HG03097 (cell line): ENCODE measurements around the gene BRINP1.

Experiments used
- ATAC-seq: cut with Tn5 transposase; IDR thresholded peaks from one replicate; pipeline ENCODE4 v1.9.1; 2021; ENCODE audit not compliant: unreplicated experiment, low FRiP score

The BRINP1 gene

DNA sequence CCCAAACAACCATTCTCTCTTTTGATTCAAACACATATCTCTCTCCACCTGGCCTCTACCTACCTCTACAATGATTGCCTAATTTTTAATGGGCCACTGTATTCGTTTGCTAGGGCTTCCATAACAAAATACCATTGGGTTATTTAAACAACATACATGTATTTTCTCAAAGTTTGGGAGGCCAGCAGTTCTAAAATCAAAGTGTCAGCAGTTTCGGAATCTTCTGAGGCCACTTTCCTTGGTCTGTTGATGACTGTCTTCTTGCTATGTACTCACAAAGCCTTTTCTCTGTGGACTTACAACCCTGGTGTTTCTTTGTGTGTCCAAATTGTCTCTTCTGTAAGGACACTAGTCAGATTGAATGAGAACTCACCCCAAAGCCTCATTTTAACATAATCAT lies 214.7 kb downstream of the BRINP1 start:
- no peak for ATAC-seq

DNA sequence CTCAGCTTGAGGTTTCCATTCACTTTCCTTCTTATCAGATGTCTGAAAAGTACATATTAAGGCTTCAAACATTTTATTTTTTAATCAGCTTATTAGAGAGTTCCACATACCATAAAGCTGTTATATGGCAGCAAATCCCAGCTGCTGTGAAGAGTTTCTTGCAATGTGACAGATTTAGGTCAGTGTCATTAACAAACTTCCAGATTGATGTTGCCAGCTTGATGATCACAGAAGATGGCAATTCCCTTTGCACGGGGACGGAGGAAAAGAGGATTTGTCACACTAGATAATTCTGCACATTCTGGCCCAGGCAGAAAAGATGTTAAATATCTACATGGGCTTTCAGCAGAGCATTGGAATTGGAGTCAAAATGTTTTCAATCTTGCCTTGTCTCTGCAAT lies 215.8 kb downstream of the BRINP1 start:
- no peak for ATAC-seq

DNA sequence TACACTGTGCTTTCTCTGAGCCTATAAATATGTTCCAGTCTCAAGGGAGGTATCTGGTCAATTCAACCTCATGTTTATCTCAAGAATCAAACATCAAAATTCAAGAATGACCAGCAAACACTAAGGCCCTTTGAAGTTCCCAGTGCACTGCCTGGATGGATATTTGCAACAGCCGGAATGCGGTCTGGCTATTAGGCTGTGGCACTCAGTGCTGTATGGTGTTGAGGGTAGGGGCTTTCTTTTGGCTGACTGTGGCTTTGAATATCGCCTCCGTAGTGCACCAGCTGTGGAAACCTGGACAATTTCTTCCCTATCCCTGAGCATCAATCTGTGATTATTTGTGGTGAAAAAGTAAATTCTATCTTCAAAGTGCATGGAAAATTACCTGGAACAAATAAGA lies 220.4 kb downstream of the BRINP1 start:
- no peak for ATAC-seq

DNA sequence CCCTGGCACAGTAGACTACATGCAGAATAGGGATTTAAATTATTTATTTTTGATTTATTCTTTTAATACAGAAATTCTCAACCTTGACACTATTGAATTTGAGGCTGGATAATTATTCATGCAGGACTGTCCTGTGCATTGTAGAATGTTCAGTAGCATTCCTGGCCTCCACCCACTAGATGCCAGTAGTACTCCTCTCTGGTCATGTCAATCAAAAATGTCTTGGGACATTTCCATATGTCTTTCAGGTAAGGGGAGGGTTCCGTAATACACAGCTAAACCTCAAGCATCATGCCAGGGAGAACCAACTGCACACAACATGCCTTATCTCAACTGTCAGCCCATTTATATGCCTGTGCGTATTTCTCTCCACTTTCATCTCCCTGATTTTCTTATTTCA lies 231.8 kb downstream of the BRINP1 start:
- no peak for ATAC-seq

DNA sequence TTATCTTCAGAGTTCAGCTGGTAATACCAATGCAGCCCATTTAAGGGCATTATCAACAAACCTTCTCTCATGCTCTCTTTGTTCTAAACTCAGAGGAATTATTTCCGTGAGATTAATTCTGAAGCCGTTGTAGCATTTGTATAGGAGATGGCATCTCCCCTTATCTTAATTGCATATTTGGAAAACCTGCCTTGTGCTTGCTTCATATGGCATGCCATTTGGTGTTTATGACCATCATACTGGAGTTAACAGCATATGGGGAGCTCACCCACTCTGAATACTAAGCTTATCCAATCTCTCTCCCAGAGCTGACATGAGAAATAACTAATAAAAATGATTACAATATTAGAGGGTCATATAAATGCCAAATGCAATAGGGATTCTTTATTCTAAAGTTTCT lies 243.2 kb downstream of the BRINP1 start:
- no peak for ATAC-seq

DNA sequence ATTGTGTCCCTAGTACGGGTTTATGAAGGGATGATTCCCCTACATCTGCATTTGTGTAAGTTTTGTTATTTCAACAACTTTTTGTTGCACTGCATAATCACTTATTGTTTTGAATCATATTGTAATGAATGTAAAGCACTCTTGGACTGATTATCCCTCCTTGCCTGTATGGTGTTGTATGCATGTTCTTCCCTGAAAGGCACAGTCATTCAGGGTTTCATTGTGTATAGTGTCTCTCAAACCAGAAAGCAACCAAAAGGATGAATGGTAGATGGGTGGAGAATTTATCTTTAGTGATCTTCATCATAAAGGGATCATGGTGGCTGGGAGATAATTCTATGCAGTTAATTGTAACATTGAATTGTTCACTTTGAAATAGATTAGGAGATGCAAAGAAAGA lies 247.3 kb downstream of the BRINP1 start:
- ATAC-seq: no peak

DNA sequence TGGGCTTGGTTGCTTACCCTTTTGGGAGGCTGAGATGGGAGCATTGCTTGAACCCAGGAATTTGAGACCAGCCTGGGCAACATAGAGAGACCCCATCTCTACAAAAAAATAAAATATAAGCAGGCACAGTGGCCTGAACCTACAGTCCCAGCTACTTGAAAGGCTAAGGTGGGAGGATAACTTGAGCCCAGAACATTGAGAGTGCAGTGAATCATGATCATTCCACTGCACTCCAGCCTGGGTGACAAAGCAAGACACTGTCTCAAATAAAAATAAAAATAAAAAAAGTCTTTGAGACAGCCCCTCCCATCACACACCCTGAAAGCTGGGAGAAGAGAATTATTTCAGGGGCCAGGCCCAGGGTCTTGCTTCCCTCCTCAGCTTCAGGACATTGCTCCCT lies 251.8 kb downstream of the BRINP1 start:
- no peak for ATAC-seq
